HepG2 (cell line): ENCODE measurements around the gene HEMK1. TPM values are rescaled to one million over a fixed set of nuclear protein-coding genes. Genes with fewer than 3 reads are reported as not detected.

Source experiments
- EED ChIP-seq: sonication (generic); formaldehyde crosslinking; IDR thresholded peaks from 2 replicates; pipeline ENCODE4 v1.5.0; 2020; ENCODE audit warnings: mild to moderate bottlenecking, missing genetic modification reagents
- FOSL1 ChIP-seq: sonication (generic); formaldehyde crosslinking; IDR thresholded peaks from 2 replicates; pipeline ENCODE4 v1.9.0; 2021; ENCODE audit warnings: missing genetic modification reagents, borderline replicate concordance
- ZNF367 ChIP-seq: sonication (generic); formaldehyde crosslinking; IDR thresholded peaks from 2 replicates; pipeline ENCODE4 v1.4.0; 2020; ENCODE audit warnings: missing genetic modification reagents, borderline replicate concordance
- ZNF720 ChIP-seq: sonication (generic); formaldehyde crosslinking; IDR thresholded peaks from 2 replicates; pipeline ENCODE4 v1.4.0; 2020; ENCODE audit warnings: missing genetic modification reagents
- ZSCAN25 ChIP-seq: sonication (generic); formaldehyde crosslinking; IDR thresholded peaks from 2 replicates; pipeline ENCODE4 v1.8.0; 2022; ENCODE audit warnings: mild to moderate bottlenecking, missing genetic modification reagents
- polyA plus RNA-seq, 8 experiments: library from polyadenylated mRNA; depleted of rRNA in 3 of 8; stranded (reverse) in 7 of 8; unstranded in 1 of 8; fragments of >200 nt; fragmentation: Illumina TruSeq in 4 of 8; extraction: Trizol in 4 of 8; gene quantifications; 2 replicates each; pipeline versions ENCODE4 v1.2.1 to v1.2.3, GENCODE V29; 2011 to 2016; ENCODE audit warnings: low read depth in 4 of 8, missing spikeins in 1 of 8, mixed read lengths in 1 of 8; ENCODE audit not compliant: insufficient read depth in 1 of 8
- total RNA-seq, 5 experiments: library from RNA; depleted of rRNA; stranded (reverse); fragments of >200 nt; fragmentation: Illumina TruSeq; extraction: Trizol; gene quantifications; 2 replicates each; pipeline ENCODE4 v1.2.3, GENCODE V29; 2016; ENCODE audit warnings: low read depth in 1 of 5
- TF ChIP-seq, protein P1 (sequence below): sonication (generic); formaldehyde crosslinking; IDR thresholded peaks from 2 replicates; pipeline ENCODE4 v1.5.0; 2020; ENCODE audit warnings: mild to moderate bottlenecking, missing genetic modification reagents, borderline replicate concordance

HEMK1 gene
- total and polyA plus RNA-seq, 2 of the 13 experiments (the other 11 are each of a cell fraction or from before 2014, with no cell fraction given) = 9.8 to 12.6 TPM

DNA sequence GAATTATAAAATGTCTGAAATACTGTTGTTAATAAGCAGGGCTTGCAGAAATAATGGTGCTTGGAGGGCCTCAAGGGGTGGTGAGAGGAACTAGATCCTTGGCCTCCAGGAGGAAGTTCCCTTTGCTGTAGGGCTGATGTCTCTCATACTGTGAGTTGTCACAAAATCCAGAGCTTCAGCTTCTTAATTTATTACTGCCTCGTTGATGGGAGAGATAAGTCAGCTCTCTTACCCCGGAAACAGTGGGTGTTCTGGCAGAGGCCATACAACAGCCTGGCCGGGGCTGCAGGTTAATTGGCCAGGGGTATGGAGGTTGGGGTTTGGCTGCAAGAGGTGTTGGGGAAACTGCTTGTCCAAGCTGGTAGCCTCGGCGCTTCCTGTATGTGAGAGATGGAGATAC is 63.1 kb downstream of the HEMK1 start (continued):
- TF ChIP-seq, protein P1, sequence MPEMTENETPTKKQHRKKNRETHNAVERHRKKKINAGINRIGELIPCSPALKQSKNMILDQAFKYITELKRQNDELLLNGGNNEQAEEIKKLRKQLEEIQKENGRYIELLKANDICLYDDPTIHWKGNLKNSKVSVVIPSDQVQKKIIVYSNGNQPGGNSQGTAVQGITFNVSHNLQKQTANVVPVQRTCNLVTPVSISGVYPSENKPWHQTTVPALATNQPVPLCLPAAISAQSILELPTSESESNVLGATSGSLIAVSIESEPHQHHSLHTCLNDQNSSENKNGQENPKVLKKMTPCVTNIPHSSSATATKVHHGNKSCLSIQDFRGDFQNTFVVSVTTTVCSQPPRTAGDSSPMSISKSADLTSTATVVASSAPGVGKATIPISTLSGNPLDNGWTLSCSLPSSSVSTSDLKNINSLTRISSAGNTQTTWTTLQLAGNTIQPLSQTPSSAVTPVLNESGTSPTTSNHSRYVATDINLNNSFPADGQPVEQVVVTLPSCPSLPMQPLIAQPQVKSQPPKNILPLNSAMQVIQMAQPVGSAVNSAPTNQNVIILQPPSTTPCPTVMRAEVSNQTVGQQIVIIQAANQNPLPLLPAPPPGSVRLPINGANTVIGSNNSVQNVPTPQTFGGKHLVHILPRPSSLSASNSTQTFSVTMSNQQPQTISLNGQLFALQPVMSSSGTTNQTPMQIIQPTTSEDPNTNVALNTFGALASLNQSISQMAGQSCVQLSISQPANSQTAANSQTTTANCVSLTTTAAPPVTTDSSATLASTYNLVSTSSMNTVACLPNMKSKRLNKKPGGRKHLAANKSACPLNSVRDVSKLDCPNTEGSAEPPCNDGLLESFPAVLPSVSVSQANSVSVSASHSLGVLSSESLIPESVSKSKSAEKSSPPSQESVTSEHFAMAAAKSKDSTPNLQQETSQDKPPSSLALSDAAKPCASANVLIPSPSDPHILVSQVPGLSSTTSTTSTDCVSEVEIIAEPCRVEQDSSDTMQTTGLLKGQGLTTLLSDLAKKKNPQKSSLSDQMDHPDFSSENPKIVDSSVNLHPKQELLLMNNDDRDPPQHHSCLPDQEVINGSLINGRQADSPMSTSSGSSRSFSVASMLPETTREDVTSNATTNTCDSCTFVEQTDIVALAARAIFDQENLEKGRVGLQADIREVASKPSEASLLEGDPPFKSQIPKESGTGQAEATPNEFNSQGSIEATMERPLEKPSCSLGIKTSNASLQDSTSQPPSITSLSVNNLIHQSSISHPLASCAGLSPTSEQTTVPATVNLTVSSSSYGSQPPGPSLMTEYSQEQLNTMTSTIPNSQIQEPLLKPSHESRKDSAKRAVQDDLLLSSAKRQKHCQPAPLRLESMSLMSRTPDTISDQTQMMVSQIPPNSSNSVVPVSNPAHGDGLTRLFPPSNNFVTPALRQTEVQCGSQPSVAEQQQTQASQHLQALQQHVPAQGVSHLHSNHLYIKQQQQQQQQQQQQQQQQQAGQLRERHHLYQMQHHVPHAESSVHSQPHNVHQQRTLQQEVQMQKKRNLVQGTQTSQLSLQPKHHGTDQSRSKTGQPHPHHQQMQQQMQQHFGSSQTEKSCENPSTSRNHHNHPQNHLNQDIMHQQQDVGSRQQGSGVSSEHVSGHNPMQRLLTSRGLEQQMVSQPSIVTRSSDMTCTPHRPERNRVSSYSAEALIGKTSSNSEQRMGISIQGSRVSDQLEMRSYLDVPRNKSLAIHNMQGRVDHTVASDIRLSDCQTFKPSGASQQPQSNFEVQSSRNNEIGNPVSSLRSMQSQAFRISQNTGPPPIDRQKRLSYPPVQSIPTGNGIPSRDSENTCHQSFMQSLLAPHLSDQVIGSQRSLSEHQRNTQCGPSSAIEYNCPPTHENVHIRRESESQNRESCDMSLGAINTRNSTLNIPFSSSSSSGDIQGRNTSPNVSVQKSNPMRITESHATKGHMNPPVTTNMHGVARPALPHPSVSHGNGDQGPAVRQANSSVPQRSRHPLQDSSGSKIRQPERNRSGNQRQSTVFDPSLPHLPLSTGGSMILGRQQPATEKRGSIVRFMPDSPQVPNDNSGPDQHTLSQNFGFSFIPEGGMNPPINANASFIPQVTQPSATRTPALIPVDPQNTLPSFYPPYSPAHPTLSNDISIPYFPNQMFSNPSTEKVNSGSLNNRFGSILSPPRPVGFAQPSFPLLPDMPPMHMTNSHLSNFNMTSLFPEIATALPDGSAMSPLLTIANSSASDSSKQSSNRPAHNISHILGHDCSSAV = no peak
- TF ChIP-seq EED (no peak), ZSCAN25 (CRISPR knock-in tag) (no peak), ZNF367 (CRISPR knock-in tag) (no peak), FOSL1 (no peak), ZNF720 (CRISPR knock-in tag) (no peak)
